Activated naive CD4-positive, alpha-beta T cell treated with anti-CD3 and anti-CD28 coated beads, Interleukin-2, amount 50 U/mL, for 24 hours (primary cell): ENCODE data around the gene AMPH.
"Not testable (repeated sequence)": the region's sequence is repeated elsewhere in the genome, so short reads cannot be mapped to it uniquely, and the experiment has no call there.

ENCODE experiments used
- H3K27ac Mint-ChIP-seq: one replicate; pipeline ENCODE4 v1.8.0; 2021; ENCODE audit warnings: mild to moderate bottlenecking, mixed read lengths
- H3K27me3 Mint-ChIP-seq: one replicate; pipeline ENCODE4 v1.8.0; 2021; ENCODE audit warnings: mixed read lengths
- H3K36me3 Mint-ChIP-seq: one replicate; pipeline ENCODE4 v1.8.0; 2021; ENCODE audit warnings: mixed read lengths
- H3K4me1 Mint-ChIP-seq: one replicate; pipeline ENCODE4 v1.8.0; 2021; ENCODE audit warnings: mixed read lengths
- H3K4me3 Mint-ChIP-seq: one replicate; pipeline ENCODE4 v1.8.0; 2021; ENCODE audit warnings: mild to moderate bottlenecking, mixed read lengths
- H3K9me3 Mint-ChIP-seq: one replicate; pipeline ENCODE4 v1.8.0; 2021; ENCODE audit warnings: mixed read lengths

Gene AMPH

DNA sequence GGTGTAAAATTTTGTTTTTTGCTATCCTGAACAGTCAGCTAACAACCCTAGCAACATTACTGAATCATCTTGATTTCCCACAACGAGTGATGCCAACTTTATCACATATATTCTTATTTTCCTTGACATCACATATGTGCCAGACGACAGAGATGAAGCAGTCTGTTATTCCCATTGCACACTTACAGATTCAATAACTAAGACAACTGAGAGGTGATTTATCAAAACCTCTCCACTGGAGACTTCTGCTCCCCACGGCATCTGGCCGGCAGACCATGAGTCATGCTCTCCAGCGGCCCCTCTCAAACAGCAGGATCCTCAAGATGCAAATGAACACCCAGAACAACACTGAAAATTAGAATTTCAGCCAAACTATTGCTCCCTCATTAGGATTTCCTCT is 57.1 kb downstream of the AMPH start:
- Mint-ChIP-seq H3K4me1 (no peaks in the 10 kb centered on the region), H3K9me3 (no peaks in the 10 kb centered on the region), H3K27ac (no peak overlapping the region), H3K4me3 (no peak overlapping the region), H3K36me3 (no peaks in the 10 kb centered on the region), H3K27me3 (peaks cover 5% of the 10 kb centered on the region)

DNA sequence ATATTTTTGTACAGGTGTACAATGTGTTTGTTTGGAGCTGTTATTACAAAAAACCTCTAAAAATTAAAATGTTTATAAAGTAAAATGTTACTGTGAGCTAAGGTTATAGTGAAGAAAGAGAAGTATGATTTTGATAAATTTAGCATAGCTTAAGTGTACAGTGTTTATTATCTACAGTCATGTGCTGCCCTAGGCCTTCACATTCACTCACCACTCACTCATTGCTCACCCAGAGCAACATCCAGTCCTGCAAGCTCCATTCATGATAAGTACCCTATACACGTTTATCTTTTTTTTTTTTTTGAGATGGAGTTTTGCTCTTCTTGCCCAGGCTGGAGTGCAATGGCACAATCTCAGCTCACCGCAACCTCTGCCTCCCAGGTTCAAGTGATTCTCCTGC is 59.6 kb downstream of the AMPH start:
- H3K27me3 Mint-ChIP-seq, H3K4me1 Mint-ChIP-seq, H3K4me3 Mint-ChIP-seq, H3K27ac Mint-ChIP-seq, H3K9me3 Mint-ChIP-seq, H3K36me3 Mint-ChIP-seq: not testable (repeated sequence)

GRCh38 chr7:38568497-38568896 is 62.7 kb downstream of the AMPH start:
- H3K36me3 Mint-ChIP-seq: no peaks in the 10 kb centered on the region
- H3K4me3 Mint-ChIP-seq: no peak overlapping the region
- no peaks in the 10 kb centered on the region for H3K4me1 Mint-ChIP-seq
- peaks cover 3% of the 10 kb centered on the region for H3K27me3 Mint-ChIP-seq
- no peak overlapping the region for H3K27ac Mint-ChIP-seq
- no peaks in the 10 kb centered on the region for H3K9me3 Mint-ChIP-seq

DNA sequence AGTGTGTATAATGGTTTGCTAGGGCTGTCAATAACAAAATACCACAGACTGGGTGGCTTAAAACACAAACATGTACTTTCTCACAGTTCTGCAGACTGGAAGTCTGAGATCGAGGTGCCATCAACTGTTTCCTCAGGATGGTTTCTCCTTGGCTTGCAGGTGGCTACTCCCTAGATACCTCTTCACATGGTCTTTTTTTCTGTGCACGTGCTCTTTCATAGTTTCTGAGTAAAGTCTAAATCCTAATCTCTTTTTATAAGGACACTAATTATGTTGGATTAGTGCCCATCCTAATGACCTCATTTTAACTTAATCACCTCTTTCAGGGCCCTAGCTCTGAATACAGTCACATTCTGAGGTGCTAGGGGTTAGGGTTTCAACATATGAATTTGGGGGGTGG is 65.9 kb downstream of the AMPH start:
- Mint-ChIP-seq H3K27ac (no peak overlapping the region), H3K9me3 (no peaks in the 10 kb centered on the region), H3K27me3 (peaks cover 4% of the 10 kb centered on the region), H3K4me1 (no peaks in the 10 kb centered on the region), H3K4me3 (no peak overlapping the region), H3K36me3 (no peaks in the 10 kb centered on the region)

DNA sequence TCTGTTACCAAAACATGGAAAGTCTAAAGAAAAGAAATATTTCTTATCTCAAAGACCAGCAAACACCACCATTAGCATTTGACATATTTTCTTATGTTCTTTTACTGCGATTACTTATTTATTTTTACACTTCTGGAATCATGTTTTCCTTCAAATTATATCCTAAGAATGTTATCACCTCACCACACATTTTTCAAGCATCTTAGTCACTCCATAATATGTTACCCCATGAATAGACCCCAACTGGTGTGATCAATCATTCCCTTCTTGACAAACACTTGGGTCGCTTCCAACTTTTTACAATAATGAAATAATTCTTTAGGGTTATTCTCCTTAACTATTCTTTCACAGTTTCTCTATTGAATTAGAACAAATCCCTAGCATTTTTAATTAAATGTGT is 67.4 kb downstream of the AMPH start:
- H3K36me3 Mint-ChIP-seq: no peaks in the 10 kb centered on the region
- H3K4me3 Mint-ChIP-seq: no peak overlapping the region
- H3K9me3 Mint-ChIP-seq: no peaks in the 10 kb centered on the region
- H3K27me3 Mint-ChIP-seq: peaks cover 4% of the 10 kb centered on the region
- no peaks in the 10 kb centered on the region for H3K4me1 Mint-ChIP-seq
- H3K27ac Mint-ChIP-seq: no peak overlapping the region

DNA sequence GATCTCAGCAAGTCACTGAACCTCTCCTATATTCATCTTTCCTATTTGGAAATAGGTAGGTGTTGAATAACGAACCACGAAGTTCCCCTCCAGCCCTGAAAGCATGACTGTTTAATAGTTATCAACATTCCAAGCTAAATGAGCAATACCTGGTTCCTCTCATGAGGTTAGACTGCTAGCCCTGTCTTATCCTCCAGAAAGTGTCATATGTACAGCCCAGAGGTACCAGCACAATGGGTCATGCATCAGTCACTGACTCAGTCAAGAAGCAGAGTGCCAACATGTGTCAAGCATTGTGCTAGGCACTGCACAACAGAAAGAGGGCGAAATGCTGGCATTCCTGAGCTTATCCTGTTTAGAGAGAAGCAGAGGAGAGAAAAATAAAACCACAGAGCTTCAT is 70.0 kb downstream of the AMPH start:
- Mint-ChIP-seq H3K27ac (no peak overlapping the region), H3K36me3 (no peaks in the 10 kb centered on the region), H3K27me3 (peaks cover 4% of the 10 kb centered on the region), H3K4me1 (no peaks in the 10 kb centered on the region), H3K4me3 (no peak overlapping the region), H3K9me3 (no peaks in the 10 kb centered on the region)

DNA sequence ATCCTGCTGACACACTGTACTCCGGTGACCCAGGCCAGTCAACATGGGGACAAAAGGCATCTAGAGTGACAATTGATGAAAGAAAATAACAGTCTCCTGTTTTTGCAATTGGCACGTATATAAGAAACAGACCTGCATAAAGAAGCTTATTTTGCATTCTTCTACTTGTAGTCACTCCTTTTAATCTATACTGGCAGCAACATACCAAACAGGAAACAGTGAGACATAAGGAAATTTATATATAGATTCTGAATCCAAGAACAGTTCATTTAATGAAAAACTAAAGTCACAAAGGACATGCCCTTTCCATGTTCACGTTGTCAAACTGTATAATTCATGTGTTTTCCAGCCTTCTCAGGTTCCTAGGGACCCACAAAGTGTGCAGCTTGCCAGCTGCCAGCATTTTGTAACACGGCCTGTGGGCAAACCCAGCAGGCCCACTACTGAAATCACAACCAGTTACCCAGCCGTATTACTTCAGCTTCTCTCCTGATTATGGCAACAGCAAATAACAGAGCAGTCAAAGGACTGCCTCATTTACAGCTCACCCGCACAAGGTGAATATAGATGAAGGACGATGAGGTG is 72.3 kb downstream of the AMPH start:
- H3K27me3 Mint-ChIP-seq: peaks cover 3% of the 10 kb centered on the region
- H3K36me3 Mint-ChIP-seq: no peaks in the 10 kb centered on the region
- no peak overlapping the region for H3K27ac Mint-ChIP-seq
- H3K9me3 Mint-ChIP-seq: no peaks in the 10 kb centered on the region
- no peaks in the 10 kb centered on the region for H3K4me1 Mint-ChIP-seq
- no peak overlapping the region for H3K4me3 Mint-ChIP-seq

DNA sequence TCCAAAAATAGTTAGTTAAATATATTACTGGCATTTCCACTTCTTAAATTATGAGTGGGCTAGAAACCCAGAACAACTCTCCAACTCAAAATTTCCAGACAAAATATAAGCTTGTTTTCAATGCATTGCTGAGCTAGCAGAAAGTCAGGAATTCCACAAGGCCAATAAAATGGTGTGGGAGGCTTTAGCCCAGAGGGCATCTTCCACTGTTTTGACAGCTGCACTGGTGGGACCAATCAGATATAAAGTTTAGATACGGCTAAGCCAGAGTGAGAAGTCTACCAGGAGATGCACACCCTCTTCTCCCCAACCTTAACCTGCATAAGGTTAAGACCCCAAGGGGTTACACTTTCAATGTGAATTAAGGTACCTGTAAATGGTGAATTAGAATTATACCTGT is 76.6 kb downstream of the AMPH start:
- no peaks in the 10 kb centered on the region for H3K4me1 Mint-ChIP-seq
- no peaks in the 10 kb centered on the region for H3K9me3 Mint-ChIP-seq
- no peaks in the 10 kb centered on the region for H3K36me3 Mint-ChIP-seq
- H3K27ac Mint-ChIP-seq: no peak overlapping the region
- H3K4me3 Mint-ChIP-seq: no peak overlapping the region
- H3K27me3 Mint-ChIP-seq: no peaks in the 10 kb centered on the region

DNA sequence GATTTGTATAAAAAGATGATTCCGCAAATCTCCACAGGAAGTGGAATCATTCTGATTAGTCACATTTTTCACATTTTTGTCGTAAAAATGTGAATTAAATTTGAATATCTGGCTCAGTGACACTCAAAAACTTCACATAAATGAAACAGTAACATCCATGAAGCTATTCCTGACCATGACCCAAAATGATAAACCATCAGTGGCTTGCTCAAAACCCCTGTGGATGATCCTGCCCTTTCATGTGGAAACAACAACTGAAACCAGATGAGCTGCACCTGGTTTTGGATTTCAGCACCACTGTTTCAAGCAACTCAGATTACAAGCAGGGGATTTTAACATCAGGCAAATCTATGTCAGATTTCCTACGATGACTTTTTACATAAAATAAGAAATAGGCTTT is 80.3 kb downstream of the AMPH start:
- H3K9me3 Mint-ChIP-seq: no peaks in the 10 kb centered on the region
- peaks cover 3% of the 10 kb centered on the region for H3K27me3 Mint-ChIP-seq
- no peaks in the 10 kb centered on the region for H3K4me1 Mint-ChIP-seq
- no peaks in the 10 kb centered on the region for H3K36me3 Mint-ChIP-seq
- H3K27ac Mint-ChIP-seq: no peak overlapping the region
- H3K4me3 Mint-ChIP-seq: no peak overlapping the region

DNA sequence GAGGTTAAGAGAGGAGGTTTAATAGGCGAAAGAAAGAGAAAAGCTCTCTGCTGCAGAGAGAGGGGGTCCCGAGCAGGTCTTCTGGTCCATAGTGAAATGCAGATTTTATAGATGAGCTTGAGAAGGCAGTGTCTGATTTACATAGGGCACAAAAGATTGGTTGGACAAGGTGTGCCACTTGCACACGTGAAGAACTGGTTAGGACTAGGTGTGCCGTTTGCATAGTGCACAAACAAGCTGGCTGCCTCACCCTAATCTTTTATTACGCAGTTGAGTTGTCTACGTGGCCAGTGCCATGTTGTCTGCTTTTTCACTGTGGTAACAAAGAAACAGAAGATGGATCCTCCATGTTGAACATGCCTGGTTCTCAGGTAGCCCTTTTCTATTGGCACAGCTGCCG is 82.6 kb downstream of the AMPH start:
- Mint-ChIP-seq H3K9me3 (no peaks in the 10 kb centered on the region), H3K27me3 (peaks cover 3% of the 10 kb centered on the region), H3K4me3 (no peak overlapping the region), H3K27ac (no peak overlapping the region), H3K4me1 (no peaks in the 10 kb centered on the region), H3K36me3 (no peaks in the 10 kb centered on the region)

GRCh38 chr7:38546763-38547162 is 84.4 kb downstream of the AMPH start:
- Mint-ChIP-seq H3K36me3 (no peaks in the 10 kb centered on the region), H3K9me3 (no peaks in the 10 kb centered on the region), H3K27me3 (peaks cover 3% of the 10 kb centered on the region), H3K4me3 (no peak overlapping the region), H3K27ac (no peak overlapping the region), H3K4me1 (no peaks in the 10 kb centered on the region)

- Mint-ChIP-seq H3K27me3 (peaks cover 3% of the 10 kb centered on the region), H3K36me3 (no peaks in the 10 kb centered on the region), H3K9me3 (no peaks in the 10 kb centered on the region), H3K4me3 (no peak overlapping the region), H3K4me1 (no peaks in the 10 kb centered on the region), H3K27ac (no peak overlapping the region)
Measured at GRCh38 chr7:38545977-38546376, 85.2 kb downstream of the AMPH start.

- no peak overlapping the region for H3K27ac Mint-ChIP-seq
- H3K36me3 Mint-ChIP-seq: no peaks in the 10 kb centered on the region
- peaks cover 1% of the 10 kb centered on the region for H3K27me3 Mint-ChIP-seq
- no peaks in the 10 kb centered on the region for H3K4me1 Mint-ChIP-seq
- H3K4me3 Mint-ChIP-seq: no peak overlapping the region
- H3K9me3 Mint-ChIP-seq: no peaks in the 10 kb centered on the region
Measured at GRCh38 chr7:38542156-38542555, 89.0 kb downstream of the AMPH start.

DNA sequence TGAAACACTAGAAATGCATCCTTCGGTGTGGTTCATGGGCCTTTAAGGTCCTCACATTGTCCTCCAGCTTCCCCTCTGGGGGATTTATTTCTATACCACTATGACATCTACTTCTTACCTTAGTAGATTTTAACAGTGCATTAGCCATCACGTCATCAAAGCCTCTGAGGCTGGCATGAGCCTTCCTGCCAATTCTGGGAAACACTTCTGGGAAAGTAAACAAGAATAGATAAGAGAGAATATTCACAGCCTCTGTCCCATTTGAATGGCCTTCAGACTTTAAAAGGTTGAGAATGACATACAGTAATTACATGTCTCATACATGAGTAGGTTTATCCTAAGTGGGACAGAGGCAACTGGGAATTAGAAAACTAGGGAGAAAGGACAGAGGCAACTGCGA is 89.7 kb downstream of the AMPH start:
- no peaks in the 10 kb centered on the region for H3K36me3 Mint-ChIP-seq
- no peak overlapping the region for H3K27ac Mint-ChIP-seq
- H3K9me3 Mint-ChIP-seq: no peaks in the 10 kb centered on the region
- peaks cover 1% of the 10 kb centered on the region for H3K27me3 Mint-ChIP-seq
- H3K4me3 Mint-ChIP-seq: no peak overlapping the region
- no peaks in the 10 kb centered on the region for H3K4me1 Mint-ChIP-seq

- Mint-ChIP-seq H3K9me3 (no peaks in the 10 kb centered on the region), H3K4me3 (no peak overlapping the region), H3K27me3 (peaks cover 1% of the 10 kb centered on the region), H3K4me1 (no peaks in the 10 kb centered on the region), H3K36me3 (no peaks in the 10 kb centered on the region), H3K27ac (no peak overlapping the region)
Measured at GRCh38 chr7:38539477-38540081, 91.6 kb downstream of the AMPH start.

GRCh38 chr7:38535073-38535472 is 96.1 kb downstream of the AMPH start:
- H3K27ac Mint-ChIP-seq: no peak overlapping the region
- H3K36me3 Mint-ChIP-seq: no peaks in the 10 kb centered on the region
- no peak overlapping the region for H3K4me3 Mint-ChIP-seq
- no peaks in the 10 kb centered on the region for H3K4me1 Mint-ChIP-seq
- peaks cover 6% of the 10 kb centered on the region for H3K27me3 Mint-ChIP-seq
- no peaks in the 10 kb centered on the region for H3K9me3 Mint-ChIP-seq

DNA sequence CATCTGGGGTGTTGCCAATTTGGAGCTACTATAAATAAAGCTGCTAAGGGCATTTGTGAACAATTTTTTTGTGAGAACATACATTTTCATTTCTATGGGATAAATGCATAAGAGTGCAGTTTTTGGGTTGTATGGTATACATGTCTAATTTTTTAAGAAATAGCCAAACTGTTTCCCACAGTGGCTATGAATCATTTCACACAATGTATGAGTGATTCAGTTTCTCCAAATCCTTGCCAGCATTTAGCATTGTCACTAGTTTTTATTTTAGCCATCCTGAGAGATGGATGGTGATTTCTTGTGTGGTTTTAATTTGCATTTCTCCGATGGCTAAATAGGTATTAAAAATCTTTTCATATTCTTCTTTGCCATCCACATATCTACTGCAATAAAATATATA is 105.3 kb downstream of the AMPH start:
- Mint-ChIP-seq H3K9me3 (no peaks in the 10 kb centered on the region), H3K4me1 (no peaks in the 10 kb centered on the region), H3K36me3 (no peaks in the 10 kb centered on the region), H3K27me3 (no peaks in the 10 kb centered on the region), H3K27ac (no peak overlapping the region), H3K4me3 (no peak overlapping the region)
